HG03175 (cell line): ENCODE data around the gene FAM118B.

ENCODE experiments used
- ATAC-seq: cut with Tn5 transposase; IDR thresholded peaks from one replicate; pipeline ENCODE4 v1.9.1; 2021; ENCODE audit warnings: mild to moderate bottlenecking, moderate library complexity; ENCODE audit not compliant: unreplicated experiment

Gene FAM118B

GRCh38 chr11:126186025-126186698 lies 25.4 kb upstream of the FAM118B start:
- ATAC-seq, result no peak

GRCh38 chr11:126186708-126187529 lies 24.7 kb upstream of the FAM118B start:
- no peak for ATAC-seq

- ATAC-seq, result peak; percentile 95
These were observed 23.1 kb upstream of the FAM118B start for GRCh38 chr11:126188332-126189108.

- ATAC-seq, result peak; percentile 45
These were observed 22.3 kb upstream of the FAM118B start for GRCh38 chr11:126189109-126189929.

- no peak for ATAC-seq
These were observed 20.8 kb upstream of the FAM118B start for GRCh38 chr11:126190792-126191191.

GRCh38 chr11:126191379-126192073 lies 20.1 kb upstream of the FAM118B start:
- ATAC-seq, result no peak

GRCh38 chr11:126192361-126192760 lies 19.2 kb upstream of the FAM118B start:
- no peak for ATAC-seq

- ATAC-seq, result no peak
These were observed 18.5 kb upstream of the FAM118B start for GRCh38 chr11:126193038-126193478.

GRCh38 chr11:126194121-126194543 lies 17.4 kb upstream of the FAM118B start:
- no peak for ATAC-seq

- ATAC-seq, result no peak
These were observed 16.5 kb upstream of the FAM118B start for GRCh38 chr11:126195119-126195518.

- no peak for ATAC-seq
These were observed 14.2 kb upstream of the FAM118B start for GRCh38 chr11:126197277-126197939.

- no peak for ATAC-seq
These were observed 12.9 kb upstream of the FAM118B start for GRCh38 chr11:126198648-126199047.

GRCh38 chr11:126202646-126203359 lies 8.8 kb upstream of the FAM118B start:
- ATAC-seq, result no peak

- no peak for ATAC-seq
These were observed 6.2 kb upstream of the FAM118B start for GRCh38 chr11:126205359-126205758.

- ATAC-seq, result no peak
These were observed 3.7 kb upstream of the FAM118B start for GRCh38 chr11:126207896-126208295.

GRCh38 chr11:126210871-126211235 lies 729 bp upstream of the FAM118B start:
- ATAC-seq, result no peak

- ATAC-seq, result no peak
These were observed 593 bp downstream of the FAM118B start for GRCh38 chr11:126212089-126212660.

- no peak for ATAC-seq
These were observed 2.9 kb downstream of the FAM118B start for GRCh38 chr11:126214441-126214840.
